Fibroblast of lung (primary cell): Measurements from ENCODE around the gene ADD2. TPM values are rescaled to one million over a fixed set of nuclear protein-coding genes. Genes with fewer than 3 reads are reported as not detected.

Source experiments
- DNase-seq, 2 donors: peaks; one replicate each; pipeline versions ENCODE4 v3.0.0 to v3.0.0-alpha.2; 2010; ENCODE audit warnings: low read depth in 2 of 2
- H2AFZ ChIP-seq: 2 replicates; pipeline ENCODE4 v1.5.1; 2012; ENCODE audit warnings: low read length, control low read depth, inconsistent platforms
- H3K27ac ChIP-seq: 2 replicates; pipeline ENCODE4 v1.5.1; 2011; ENCODE audit warnings: low read length, control low read depth; ENCODE audit not compliant: insufficient read depth
- H3K27me3 ChIP-seq: 2 replicates; pipeline ENCODE4 v1.5.1; 2011; ENCODE audit warnings: mild to moderate bottlenecking, low read length; ENCODE audit not compliant: control insufficient read depth, insufficient read depth
- H3K36me3 ChIP-seq: 2 replicates; pipeline ENCODE4 v1.5.1; 2011; ENCODE audit warnings: low read length; ENCODE audit not compliant: control insufficient read depth, insufficient read depth
- H3K4me1 ChIP-seq: 2 replicates; pipeline ENCODE4 v1.5.1; 2011; ENCODE audit warnings: low read length; ENCODE audit not compliant: control insufficient read depth, insufficient read depth; ENCODE audit errors: extremely low read depth
- H3K4me2 ChIP-seq: 2 replicates; pipeline ENCODE4 v1.5.1; 2011; ENCODE audit warnings: low read length, control low read depth; ENCODE audit not compliant: insufficient read depth; ENCODE audit errors: extremely low read depth
- H3K4me3 ChIP-seq, 4 experiments: fragments of 200-600 bp in 1 of 4; sonication (generic) in 1 of 4; replicated peaks in 1 of 4; 2 replicates each; pipeline ENCODE4 v1.5.1; 2011 to 2016; ENCODE audit warnings: low read length in 4 of 4, low read depth in 3 of 4, mild to moderate bottlenecking in 3 of 4, control low read depth in 2 of 4, inconsistent platforms in 1 of 4, mixed read lengths in 1 of 4; ENCODE audit not compliant: insufficient read depth in 1 of 4; ENCODE audit errors: control extremely low read depth in 1 of 4
- H3K79me2 ChIP-seq: 2 replicates; pipeline ENCODE4 v1.5.1; 2012; ENCODE audit warnings: mild to moderate bottlenecking, low read length, inconsistent platforms; ENCODE audit not compliant: control insufficient read depth, insufficient read depth
- H3K9ac ChIP-seq: 2 replicates; pipeline ENCODE4 v1.5.1; 2011; ENCODE audit warnings: mild to moderate bottlenecking, low read length, control low read depth; ENCODE audit not compliant: insufficient read depth
- H3K9me3 ChIP-seq: 2 replicates; pipeline ENCODE4 v1.5.1; 2012; ENCODE audit warnings: low read depth, low read length; ENCODE audit not compliant: control insufficient read depth, insufficient read depth
- H4K20me1 ChIP-seq: 2 replicates; pipeline ENCODE4 v1.5.1; 2011; ENCODE audit warnings: low read length; ENCODE audit not compliant: control insufficient read depth, insufficient read depth; ENCODE audit errors: extremely low read depth
- CTCF ChIP-seq, 2 donors: IDR thresholded peaks in 1 of 2; conservative IDR thresholded peaks in 1 of 2; 1 replicate in 1 of 2; 2 replicates in 1 of 2; pipeline ENCODE4 v1.5.1; 2011 to 2012; ENCODE audit warnings: low read length in 2 of 2, control low read depth in 1 of 2, inconsistent platforms in 1 of 2, low read depth in 1 of 2, mild to moderate bottlenecking in 1 of 2
- EZH2 ChIP-seq: IDR thresholded peaks from 2 replicates; pipeline ENCODE4 v1.5.1; 2012; ENCODE audit warnings: low read length, control low read depth, mild to moderate bottlenecking; ENCODE audit errors: missing control alignments
- polyA plus RNA-seq, 2 donors: library from polyadenylated mRNA; depleted of rRNA in 1 of 2; stranded (reverse) in 1 of 2; unstranded in 1 of 2; fragments of >200 nt; gene quantifications; 2 replicates each; pipeline ENCODE4 v1.2.1, GENCODE V29; 2011 to 2012; ENCODE audit warnings: missing spikeins in 1 of 2
- total RNA-seq: library from RNA; depleted of rRNA; stranded (reverse); fragments of >200 nt; gene quantifications from 2 replicates; pipeline ENCODE4 v1.2.1, GENCODE V29; 2014

ADD2 gene
- total and polyA plus RNA-seq, 2 donors (not counting 1 experiment from before 2014, with no cell fraction given) = 0.22 to 2.5 TPM

GRCh38 chr2:70767079-70767698 is 811 bp downstream of the ADD2 start:
- Histone ChIP-seq H3K4me3 (peak overlapping the region in 1 of 4 experiments; percentile 46), H3K79me2 (no peaks in the 10 kb centered on the region), H3K36me3 (no peaks in the 10 kb centered on the region), H3K4me2 (peak overlapping the region; percentile 68), H3K9ac (no peak overlapping the region), H3K27ac (no peak overlapping the region), H3K9me3 (no peaks in the 10 kb centered on the region), H4K20me1 (no peaks in the 10 kb centered on the region), H2AFZ (no peak overlapping the region), H3K27me3 (peaks cover 31% of the 10 kb centered on the region), H3K4me1 (no peaks in the 10 kb centered on the region)
- no peak for TF ChIP-seq CTCF (conservative IDR thresholded peaks at IDR 0.05 in 1 of 2, IDR thresholded peaks at IDR 0.05 in 1 of 2; ENCODE audit: low read depth in 1 of 2, low read length in 2 of 2)
- peak; percentile 85 for TF ChIP-seq EZH2
- DNase-seq = no peak

- H3K27ac ChIP-seq = no peak overlapping the region
- DNase-seq = no peak
- no peak overlapping the region for H3K4me2 ChIP-seq
- H3K9me3 ChIP-seq = no peaks in the 10 kb centered on the region
- no peaks in the 10 kb centered on the region for H3K4me1 ChIP-seq
- H3K36me3 ChIP-seq = no peaks in the 10 kb centered on the region
- no peaks in the 10 kb centered on the region for H4K20me1 ChIP-seq
- H3K9ac ChIP-seq = no peak overlapping the region
- H2AFZ ChIP-seq = no peak overlapping the region
- peak overlapping the region in 1 of 4 experiments; percentile 34 for H3K4me3 ChIP-seq
- H3K79me2 ChIP-seq = no peaks in the 10 kb centered on the region
- TF ChIP-seq EZH2 (no peak), CTCF (conservative IDR thresholded peaks at IDR 0.05 in 1 of 2, IDR thresholded peaks at IDR 0.05 in 1 of 2; ENCODE audit: low read depth in 1 of 2, low read length in 2 of 2) (no peak)
- H3K27me3 ChIP-seq = peaks cover 31% of the 10 kb centered on the region
Measured at GRCh38 chr2:70766357-70767078, 1.5 kb downstream of the ADD2 start.

GRCh38 chr2:70765507-70765906 is 2.5 kb downstream of the ADD2 start:
- TF ChIP-seq EZH2 (no peak), CTCF (conservative IDR thresholded peaks at IDR 0.05 in 1 of 2, IDR thresholded peaks at IDR 0.05 in 1 of 2; ENCODE audit: low read depth in 1 of 2, low read length in 2 of 2) (no peak)
- no peaks in the 10 kb centered on the region for H3K4me1 ChIP-seq
- peaks cover 29% of the 10 kb centered on the region for H3K27me3 ChIP-seq
- H3K9me3 ChIP-seq = no peaks in the 10 kb centered on the region
- H3K4me3 ChIP-seq = no peak overlapping the region
- H3K27ac ChIP-seq = no peak overlapping the region
- no peaks in the 10 kb centered on the region for H4K20me1 ChIP-seq
- no peaks in the 10 kb centered on the region for H3K79me2 ChIP-seq
- no peak overlapping the region for H2AFZ ChIP-seq
- no peaks in the 10 kb centered on the region for H3K36me3 ChIP-seq
- H3K9ac ChIP-seq = no peak overlapping the region
- no peak overlapping the region for H3K4me2 ChIP-seq
- DNase-seq = no peak
